ENCODE measurements around the gene SMG9.

DNA sequence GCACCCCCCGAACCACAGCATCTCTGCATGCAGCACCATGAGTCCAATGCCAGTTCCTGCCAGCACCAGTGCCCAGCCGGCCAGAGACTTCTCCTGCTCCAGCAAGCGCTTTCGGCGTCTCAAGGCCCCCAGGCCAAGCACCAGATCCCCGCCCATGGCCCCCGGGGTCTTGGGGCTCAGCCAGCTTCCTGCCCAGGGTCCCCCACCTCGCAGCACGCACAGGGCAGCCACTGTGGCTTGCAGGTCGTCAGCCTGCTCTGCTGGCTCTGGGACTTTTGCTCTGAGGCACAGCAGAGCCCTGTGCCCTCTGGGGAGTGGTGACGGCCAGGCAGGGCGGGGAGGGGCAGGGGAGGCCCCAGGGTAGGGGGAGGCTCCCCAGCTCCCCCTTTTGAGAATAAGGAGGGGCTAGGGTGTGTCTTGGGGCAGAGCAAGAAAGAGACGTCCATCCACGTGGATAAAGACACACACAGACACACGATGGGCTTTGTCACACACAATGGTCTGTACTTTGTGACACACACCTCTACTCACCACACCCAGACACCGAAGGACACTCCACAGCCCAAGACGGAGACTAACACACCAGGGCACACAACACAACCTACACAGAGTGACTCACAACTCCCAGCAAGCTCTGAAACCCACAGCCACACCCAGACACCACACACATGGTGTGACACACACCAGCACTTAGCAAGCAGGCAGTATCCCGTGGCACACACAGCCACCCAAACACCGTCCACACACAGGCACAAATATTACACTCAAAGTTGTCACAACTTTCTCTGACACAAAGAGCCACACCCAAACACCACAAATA lies 26.2 kb upstream of the SMG9 start, which contains the start of gene KCNN4:
- TF ChIP-seq POLR2A (IDR thresholded peaks at IDR 0.05; ENCODE audit: insufficient read depth in 1 of 2, low read depth in 2 of 2, low read length in 2 of 2) (no peak), KLF12 (CRISPR knock-in tag; IDR thresholded peaks at IDR 0.05; ENCODE audit: borderline replicate concordance) (no peak)

All from HepG2 (cell line).